T47D (cell line): ENCODE data around the gene ACSL6.
"Not testable (repeated sequence)": the region's sequence is repeated elsewhere in the genome, so short reads cannot be mapped to it uniquely, and the experiment has no call there.

ENCODE experiments used
- DNase-seq, 2 experiments: peaks; one replicate each; pipeline versions ENCODE4 v3.0.0 to v3.0.0-alpha.2; 2011 to 2012; ENCODE audit warnings: low read depth in 1 of 2, low spot score in 1 of 2
- JUND ChIP-seq: IDR thresholded peaks from 2 replicates; pipeline ENCODE4 v1.6.1; 2012; ENCODE audit warnings: low read depth
- in situ Hi-C: cut with HindIII; loops from 2 replicates; pipeline ENCODE4 v1.10.0; 2016; ENCODE audit warnings: low sequenced_read_pairs, low pct_unique_long_range_greater_than_20kb

The ACSL6 gene

GRCh38 chr5:131943916-131944315, 67.5 kb downstream of the ACSL6 start:
- no peak for DNase-seq
- in situ Hi-C loops = no loop called here

DNA sequence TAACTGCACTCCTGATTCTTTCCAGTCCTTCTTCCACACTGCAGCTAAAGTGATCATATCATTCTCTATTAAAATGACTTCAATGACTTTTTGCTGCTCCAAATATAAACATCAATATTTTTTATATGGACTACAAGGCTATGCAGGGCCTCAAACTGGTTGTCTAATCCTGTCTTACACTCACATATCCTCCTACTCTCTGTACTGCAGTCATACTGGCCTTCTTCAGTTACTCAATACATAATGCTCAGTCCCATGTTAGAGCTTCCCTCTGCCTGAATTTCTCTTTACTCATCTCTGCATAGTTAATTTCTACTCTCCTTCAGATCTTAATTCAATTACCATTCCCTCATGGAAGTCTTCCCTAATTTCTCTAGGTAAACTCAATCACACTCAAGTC, 69.4 kb downstream of the ACSL6 start:
- in situ Hi-C loops = no loop called here
- TF ChIP-seq JUND = no peak
- no peak for DNase-seq

More at GRCh38 chr5:131943916-131944315, 67.5 kb downstream of the ACSL6 start:
- TF ChIP-seq JUND = no peak

DNA sequence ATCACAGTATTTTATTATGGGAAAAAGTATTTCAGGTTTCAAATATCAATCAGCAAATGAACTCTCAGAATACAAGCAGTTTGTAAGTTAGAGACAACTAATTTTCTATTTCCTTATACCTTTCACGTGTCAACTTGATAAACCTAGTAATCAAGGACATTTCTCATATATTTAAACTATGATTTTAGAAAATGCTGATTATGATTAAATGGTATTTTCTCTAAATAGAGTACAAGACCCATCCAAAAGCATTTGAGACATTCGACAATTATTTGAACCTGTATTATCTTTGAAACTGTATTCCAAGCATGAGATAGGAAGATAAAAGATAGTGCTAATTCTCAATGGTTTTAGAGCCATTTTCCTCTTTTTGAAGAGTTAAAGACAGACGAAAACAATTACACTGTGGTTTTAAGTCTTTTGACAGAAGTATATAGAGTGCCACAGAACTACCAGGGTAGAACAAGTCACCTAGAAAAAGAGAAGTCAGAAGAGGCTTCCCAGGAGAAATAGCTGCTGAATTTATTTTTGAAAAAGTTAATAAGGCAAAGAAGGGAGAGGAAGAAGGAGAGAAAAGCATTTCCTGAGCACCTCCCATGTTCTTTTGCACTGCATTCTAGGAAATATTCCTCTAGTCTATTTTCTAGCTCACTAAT, 71.6 kb downstream of the ACSL6 start:
- no peak for DNase-seq
- TF ChIP-seq JUND = no peak
- in situ Hi-C loops = no loop called here

- TF ChIP-seq JUND = no peak
- in situ Hi-C loops = no loop called here
- no peak for DNase-seq
Measured at GRCh38 chr5:131932235-131932634, 79.2 kb downstream of the ACSL6 start.

GRCh38 chr5:131928957-131929356, 82.5 kb downstream of the ACSL6 start:
- DNase-seq = no peak
- in situ Hi-C loops = no loop called here
- no peak for TF ChIP-seq JUND

DNA sequence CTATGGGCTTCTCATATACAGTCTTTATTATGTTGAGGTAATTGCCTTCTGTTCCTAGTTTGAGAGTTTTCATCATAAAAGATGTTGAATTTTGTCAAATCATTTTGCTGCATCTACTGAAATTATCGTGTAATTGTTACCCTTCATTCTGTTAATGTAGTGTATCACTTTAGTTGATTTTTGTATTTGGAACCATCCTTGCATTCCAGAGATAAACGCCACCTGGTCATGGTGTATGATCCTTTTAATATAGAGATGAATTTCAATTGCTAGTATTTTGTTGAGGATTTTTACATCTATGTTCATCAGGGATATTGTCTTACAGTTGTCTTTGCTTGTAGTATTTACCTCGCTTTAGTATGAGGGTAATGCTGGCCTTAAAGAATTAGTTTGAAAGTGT, 85.3 kb downstream of the ACSL6 start:
- TF ChIP-seq JUND = no peak
- in situ Hi-C loops = no loop called here
- DNase-seq = no peak

GRCh38 chr5:131916481-131916880, 95.0 kb downstream of the ACSL6 start:
- no peak for DNase-seq
- in situ Hi-C loops = no loop called here
- TF ChIP-seq JUND = no peak

GRCh38 chr5:131914472-131914871, 97.0 kb downstream of the ACSL6 start:
- TF ChIP-seq JUND = no peak
- no peak for DNase-seq
- in situ Hi-C loops = no loop called here

- DNase-seq = no peak
- no peak for TF ChIP-seq JUND
- in situ Hi-C loops = no loop called here
Measured at GRCh38 chr5:131913603-131914002, 97.9 kb downstream of the ACSL6 start.

- DNase-seq = no peak
- in situ Hi-C loops = no loop called here
- TF ChIP-seq JUND = no peak
Measured at GRCh38 chr5:131906668-131907067, 104.8 kb downstream of the ACSL6 start.

GRCh38 chr5:131902266-131902665, 109.2 kb downstream of the ACSL6 start:
- in situ Hi-C loops, DNase-seq: not testable (repeated sequence)
